ENCODE measurements around the gene ANO2. TPM values are rescaled to one million over a fixed set of nuclear protein-coding genes. Genes with fewer than 3 reads are reported as not detected.

ANO2 gene
- total and polyA plus RNA-seq, 2 experiments from 2014 or later = 2.3 to 4.6 TPM

GRCh38 chr12:5665615-5666014, 279.4 kb downstream of the ANO2 start:
- no peak overlapping the region for H3K4me3 ChIP-seq
- peaks cover 8% of the 10 kb centered on the region; the same call in 1 of the 2 replicates for H3K9me2 ChIP-seq (ENCODE audit: insufficient read depth)
- Mint-ChIP-seq H3K4me1 (no peaks in the 10 kb centered on the region), H3K4me3 (no peak overlapping the region), H3K27me3 (ENCODE audit: insufficient read depth, low read depth, poor library complexity) (peaks cover 4% of the 10 kb centered on the region), H3K27ac (no peak overlapping the region), H3K36me3 (ENCODE audit: low read depth) (no peaks in the 10 kb centered on the region), H3K9me3 (peaks cover 3% of the 10 kb centered on the region; the same call in 2 of the 3 replicates)
- no peaks in the 10 kb centered on the region for H3K27me3 ChIP-seq (ENCODE audit: insufficient read depth)
- H2AFZ ChIP-seq = no peak overlapping the region
- no peaks in the 10 kb centered on the region for H3K4me1 ChIP-seq (ENCODE audit: insufficient read depth)
- H3K4me2 ChIP-seq = no peak overlapping the region
- no peaks in the 10 kb centered on the region for H3K36me3 ChIP-seq (ENCODE audit: insufficient read depth)
- no peak for TF ChIP-seq EZH2phosphoT487 (IDR thresholded peaks at IDR 0.05; ENCODE audit: unreplicated experiment)
- no peak for TF ChIP-seq CREB1 (CRISPR knock-in tag; IDR thresholded peaks at IDR 0.05; ENCODE audit: low read depth)
- TF ChIP-seq JUNB (IDR thresholded peaks at IDR 0.05; ENCODE audit: unreplicated experiment) = no peak
- no peak for TF ChIP-seq ZNF331 (CRISPR knock-in tag; IDR thresholded peaks at IDR 0.05; ENCODE audit: low read depth)
- TF ChIP-seq CTCF (conservative IDR thresholded peaks at IDR 0.05; ENCODE audit: low read depth in 2 of 2) = no peak
- TF ChIP-seq EZH2 (IDR thresholded peaks at IDR 0.05; ENCODE audit: low read depth, unreplicated experiment) = no peak
- no peak for TF ChIP-seq ETS1 (IDR thresholded peaks at IDR 0.05)
- no peak for TF ChIP-seq REST (IDR thresholded peaks at IDR 0.05; ENCODE audit: unreplicated experiment)
- TF ChIP-seq ZNF114 (CRISPR knock-in tag; IDR thresholded peaks at IDR 0.05) = no peak
- TF ChIP-seq POLR2AphosphoS5 (IDR thresholded peaks at IDR 0.05; ENCODE audit: low read depth) = no peak
- TF ChIP-seq ZNF462 (CRISPR knock-in tag; IDR thresholded peaks at IDR 0.05) = no peak
- no peak for ATAC-seq
- no peaks in the 10 kb centered on the region for H4K20me1 ChIP-seq (replicated peaks; ENCODE audit: insufficient read depth)
- no peaks in the 10 kb centered on the region for H3K79me2 ChIP-seq (replicated peaks; ENCODE audit: insufficient read depth)
- H3F3A ChIP-seq (replicated peaks; ENCODE audit: low read depth) = no peaks in the 10 kb centered on the region
- no peak for DNase-seq (ENCODE audit: low spot score)
- no peak overlapping the region for H3K27ac ChIP-seq (ENCODE audit: low read depth)

All from GM23338 (cell line).